HG03565 (cell line): ENCODE measurements around the gene STAT5B.
A peak's percentile ranks its signal among the peaks of the same experiment; 100 is the strongest.
"Not testable (repeated sequence)": the region's sequence is repeated elsewhere in the genome, so short reads cannot be mapped to it uniquely, and the experiment has no call there.

Experiments used
- ATAC-seq: cut with Tn5 transposase; IDR thresholded peaks from one replicate; pipeline ENCODE4 v1.9.1; 2021; ENCODE audit warnings: mild to moderate bottlenecking, moderate library complexity; ENCODE audit not compliant: unreplicated experiment

The STAT5B gene

GRCh38 chr17:42307362-42307927 lies 31.3 kb upstream of the STAT5B start:
- no peak for ATAC-seq

- ATAC-seq, result no peak
Observed at GRCh38 chr17:42306385-42306667, 30.1 kb upstream of the STAT5B start.

GRCh38 chr17:42305543-42306384 lies 29.6 kb upstream of the STAT5B start:
- ATAC-seq, result no peak

- not testable (repeated sequence) for ATAC-seq
Observed at GRCh38 chr17:42305031-42305330, 28.8 kb upstream of the STAT5B start.

- ATAC-seq, result no peak
Observed at GRCh38 chr17:42304187-42305030, 28.2 kb upstream of the STAT5B start.

GRCh38 chr17:42303694-42304093 lies 27.5 kb upstream of the STAT5B start:
- ATAC-seq, result no peak

- no peak for ATAC-seq
Observed at GRCh38 chr17:42301022-42301421, 24.8 kb upstream of the STAT5B start.

GRCh38 chr17:42299913-42300312 lies 23.7 kb upstream of the STAT5B start:
- not testable (repeated sequence) for ATAC-seq

GRCh38 chr17:42299361-42299760 lies 23.2 kb upstream of the STAT5B start:
- ATAC-seq, result not testable (repeated sequence)

GRCh38 chr17:42297775-42298174 lies 21.6 kb upstream of the STAT5B start:
- ATAC-seq, result not testable (repeated sequence)

GRCh38 chr17:42296012-42296411 lies 19.8 kb upstream of the STAT5B start:
- no peak for ATAC-seq

GRCh38 chr17:42294469-42295398 lies 18.5 kb upstream of the STAT5B start:
- ATAC-seq, result no peak

GRCh38 chr17:42291129-42291528 lies 14.9 kb upstream of the STAT5B start:
- ATAC-seq, result no peak

- ATAC-seq, result no peak
Observed at GRCh38 chr17:42290577-42290976, 14.4 kb upstream of the STAT5B start.

- ATAC-seq, result no peak
Observed at GRCh38 chr17:42289611-42290181, 13.5 kb upstream of the STAT5B start.

GRCh38 chr17:42288803-42289610 lies 12.8 kb upstream of the STAT5B start:
- peak; percentile 10 for ATAC-seq

GRCh38 chr17:42287977-42288802 lies 12.0 kb upstream of the STAT5B start, which contains the start of gene STAT5A:
STAT5A (plus strand) TSS chr17:42288498; CDS start chr17:42289412, 914 bp downstream.
- peak; percentile 35 for ATAC-seq

GRCh38 chr17:42287305-42287976 lies 11.2 kb upstream of the STAT5B start:
- ATAC-seq, result no peak
